Mucosa of gallbladder (tissue), 1 donor: ENCODE data around the gene CMAS. TPM values are rescaled to one million over a fixed set of nuclear protein-coding genes. Genes with fewer than 3 reads are reported as not detected.
"Not testable (repeated sequence)": the region's sequence is repeated elsewhere in the genome, so short reads cannot be mapped to it uniquely, and the experiment has no call there.

ENCODE experiments used
- DNase-seq: peaks from one replicate; pipeline ENCODE4 v3.0.0-alpha.2; 2020; ENCODE audit warnings: low spot score
- total RNA-seq: library from RNA; stranded (reverse); gene quantifications from one replicate; pipeline ENCODE4 v1.2.1, GENCODE V29; 2021
- donor health status: DM: no; HTN: no; CAD: no.

Gene CMAS
- total RNA-seq, 1 donor from 2014 or later, result 55.2 TPM

- no peak for DNase-seq
Observed at GRCh38 chr12:22047494-22047893, 1.5 kb downstream of the CMAS start.

- no peak for DNase-seq
Observed at GRCh38 chr12:22048351-22049041, 2.5 kb downstream of the CMAS start.

- no peak for DNase-seq
Observed at GRCh38 chr12:22050078-22050477, 4.1 kb downstream of the CMAS start.

GRCh38 chr12:22051114-22051698 is 5.2 kb downstream of the CMAS start:
- DNase-seq, result no peak

GRCh38 chr12:22052994-22053393 is 7.0 kb downstream of the CMAS start:
- not testable (repeated sequence) for DNase-seq

- DNase-seq, result no peak
Observed at GRCh38 chr12:22054155-22054554, 8.1 kb downstream of the CMAS start.

GRCh38 chr12:22056607-22057006 is 10.6 kb downstream of the CMAS start:
- no peak for DNase-seq

- DNase-seq, result no peak
Observed at GRCh38 chr12:22059976-22060647, 14.1 kb downstream of the CMAS start.

- no peak for DNase-seq
Observed at GRCh38 chr12:22064968-22065367, 18.9 kb downstream of the CMAS start.

GRCh38 chr12:22066310-22066709 is 20.3 kb downstream of the CMAS start:
- no peak for DNase-seq

GRCh38 chr12:22069851-22070250 is 23.8 kb downstream of the CMAS start:
- no peak for DNase-seq

- no peak for DNase-seq
Observed at GRCh38 chr12:22082190-22082701, 36.2 kb downstream of the CMAS start.

- no peak for DNase-seq
Observed at GRCh38 chr12:22083167-22083566, 37.1 kb downstream of the CMAS start.

- DNase-seq, result no peak
Observed at GRCh38 chr12:22084852-22085251, 38.8 kb downstream of the CMAS start.

GRCh38 chr12:22088886-22089285 is 42.9 kb downstream of the CMAS start:
- DNase-seq, result no peak

- DNase-seq, result no peak
Observed at GRCh38 chr12:22089486-22089885, 43.5 kb downstream of the CMAS start.

- DNase-seq, result not testable (repeated sequence)
Observed at GRCh38 chr12:22099062-22099461, 53.0 kb downstream of the CMAS start.

- DNase-seq, result peak; percentile 52
Observed at GRCh38 chr12:22100958-22101748, 55.1 kb downstream of the CMAS start.

GRCh38 chr12:22101749-22102243 is 55.8 kb downstream of the CMAS start:
- DNase-seq, result no peak

GRCh38 chr12:22103418-22103817 is 57.4 kb downstream of the CMAS start:
- no peak for DNase-seq

- no peak for DNase-seq
Observed at GRCh38 chr12:22105542-22105941, 59.5 kb downstream of the CMAS start.

GRCh38 chr12:22110176-22110575 is 64.2 kb downstream of the CMAS start:
- no peak for DNase-seq
